K562 treated with DMSO at 1 percent for 12 hours (cell line): ENCODE data around the gene SLC24A1. TPM values are rescaled to one million over a fixed set of nuclear protein-coding genes. Genes with fewer than 3 reads are reported as not detected.

Experiments
- total RNA-seq: library from RNA; unstranded; fragments of 300-600 nt; gene quantifications from 2 replicates; pipeline ENCODE4 v1.2.3, GENCODE V29; 2022; ENCODE audit not compliant: insufficient read depth

SLC24A1 gene
- total RNA-seq: 4.1 and 6.7 TPM in 2 replicates

GRCh38 chr15:65621638-65622037 is at the start of gene SLC24A1:
Gene SLC24A1, plus strand, starts transcription at chr15:65621938. Its CDS starts 2,143 bp downstream, at chr15:65624081.

GRCh38 chr15:65610871-65611718 is 10.6 kb upstream of the SLC24A1 start, which contains the start of gene INTS14:
Gene INTS14, minus strand, starts transcription at chr15:65611131. Its CDS starts 3,751 bp downstream, at chr15:65607380.

Other genes with a start within 250 kb of the SLC24A1 start
- not detected in 2 replicates for gene IGDCC3, start 243.9 kb upstream of the SLC24A1 start, total RNA-seq
- gene IGDCC4, start 199.0 kb upstream of the SLC24A1 start, total RNA-seq: not detected in 2 replicates
- gene DPP8, start 104.2 kb upstream of the SLC24A1 start, total RNA-seq: 8.0 and 18.7 TPM in 2 replicates
- 26.2 and 52.7 TPM in 2 replicates for gene HACD3, start 91.5 kb upstream of the SLC24A1 start, total RNA-seq
- 23.7 and 42.2 TPM in 2 replicates for gene INTS14, start 10.8 kb upstream of the SLC24A1 start, total RNA-seq
- gene DENND4A, start 170.4 kb downstream of the SLC24A1 start, total RNA-seq: 2.5 and 12.8 TPM in 2 replicates
- 215 and 244 TPM in 2 replicates for gene RAB11A, start 247.6 kb downstream of the SLC24A1 start, total RNA-seq